WTC11 (cell line): ENCODE measurements around the gene ZNF366. TPM values are rescaled to one million over a fixed set of nuclear protein-coding genes. Genes with fewer than 3 reads are reported as not detected.

Source experiments
- ATAC-seq: fragments of 200-7000 bp; cut with Tn5 transposase; 2 replicates; pipeline ENCODE4 v1.10.0; 2021; ENCODE audit warnings: mild to moderate bottlenecking, moderate library complexity
- CTCF ChIA-PET: fragments of 300-600 bp; sonication (Branson Sonifier 250); formaldehyde crosslinking; loops from one replicate; lab custom pipeline; 2021; ENCODE audit warnings: antibody characterized with exemption; lab: Charles Lee
- POLR2A ChIA-PET: fragments of 350-600 bp; sonication (Branson Sonifier 250); formaldehyde crosslinking; loops from one replicate; lab custom pipeline; 2021; ENCODE audit warnings: antibody characterized with exemption; lab: Charles Lee
- DNase-seq: peaks from one replicate; pipeline ENCODE4 v3.0.0; 2021; ENCODE audit warnings: low spot score
- H3K27ac Mint-ChIP-seq: 2 replicates; pipeline ENCODE4 v1.8.0; 2021; ENCODE audit warnings: mixed read lengths
- H3K27me3 Mint-ChIP-seq: 2 replicates; pipeline ENCODE4 v1.8.0; 2021; ENCODE audit warnings: low read depth, mild to moderate bottlenecking, moderate library complexity, mixed read lengths
- H3K36me3 Mint-ChIP-seq: 2 replicates; pipeline ENCODE4 v1.8.0; 2021; ENCODE audit warnings: mixed read lengths
- H3K4me1 Mint-ChIP-seq: 2 replicates; pipeline ENCODE4 v1.8.0; 2022; ENCODE audit warnings: mixed read lengths
- H3K4me3 Mint-ChIP-seq: 2 replicates; pipeline ENCODE4 v1.8.0; 2021; ENCODE audit warnings: mild to moderate bottlenecking, moderate library complexity, mixed read lengths
- H3K9me3 Mint-ChIP-seq: 2 replicates; pipeline ENCODE4 v1.8.0; 2021; ENCODE audit warnings: mixed read lengths
- ATF1 ChIP-seq: sonication (generic); formaldehyde crosslinking; IDR thresholded peaks from 2 replicates; pipeline ENCODE4 v1.8.1; 2023; ENCODE audit warnings: mild to moderate bottlenecking, moderate library complexity, missing genetic modification reagents
- CREB1 ChIP-seq: sonication (generic); formaldehyde crosslinking; IDR thresholded peaks from 2 replicates; pipeline ENCODE4 v1.8.0; 2023; ENCODE audit warnings: mild to moderate bottlenecking, missing genetic modification reagents
- ELF4 ChIP-seq: sonication (generic); formaldehyde crosslinking; IDR thresholded peaks from 2 replicates; pipeline ENCODE4 v1.8.1; 2022; ENCODE audit warnings: low read depth, mild to moderate bottlenecking, moderate library complexity, missing genetic modification reagents
- ERG ChIP-seq: fragments of 250-450 bp; sonication (Bioruptor Pico); IDR thresholded peaks from 2 replicates; pipeline ENCODE4 v1.8.0; 2021; ENCODE audit warnings: mild to moderate bottlenecking
- OVOL2 ChIP-seq: fragments of 250-450 bp; sonication (Bioruptor Pico); IDR thresholded peaks from 2 replicates; pipeline ENCODE4 v1.9.0; 2021; ENCODE audit warnings: mild to moderate bottlenecking, borderline replicate concordance
- PRRX2 ChIP-seq: fragments of 250-450 bp; sonication (Bioruptor Pico); IDR thresholded peaks from 2 replicates; pipeline ENCODE4 v1.8.0; 2021; ENCODE audit warnings: mild to moderate bottlenecking
- RELA ChIP-seq: sonication (generic); formaldehyde crosslinking; IDR thresholded peaks from 2 replicates; pipeline ENCODE4 v1.8.1; 2022; ENCODE audit warnings: missing genetic modification reagents, mild to moderate bottlenecking, borderline replicate concordance
- RORB ChIP-seq: fragments of 250-450 bp; sonication (Bioruptor Pico); IDR thresholded peaks from 2 replicates; pipeline ENCODE4 v1.9.0; 2021; ENCODE audit warnings: mild to moderate bottlenecking
- TEAD1 ChIP-seq: sonication (generic); formaldehyde crosslinking; IDR thresholded peaks from 2 replicates; pipeline ENCODE4 v1.8.0; 2022; ENCODE audit warnings: mild to moderate bottlenecking, missing genetic modification reagents
- ZNF423 ChIP-seq: fragments of 250-450 bp; sonication (Bioruptor Pico); IDR thresholded peaks from 2 replicates; pipeline ENCODE4 v2.1.2; 2022; ENCODE audit warnings: mild to moderate bottlenecking, moderate library complexity
- ZSCAN18 ChIP-seq: fragments of 250-450 bp; sonication (Bioruptor Pico); IDR thresholded peaks from 2 replicates; pipeline ENCODE4 v2.1.2; 2022; ENCODE audit warnings: mild to moderate bottlenecking, moderate library complexity
- total RNA-seq: library from RNA; stranded (reverse); gene quantifications from 3 replicates; pipeline ENCODE4 v1.2.3, GENCODE V29; 2021
- TF ChIP-seq, protein P1 (sequence below): fragments of 250-450 bp; sonication (Bioruptor Pico); IDR thresholded peaks from 2 replicates; pipeline ENCODE4 v1.9.0; 2021; ENCODE audit warnings: mild to moderate bottlenecking, borderline replicate concordance
- TF ChIP-seq, protein P2 (sequence below): sonication (generic); formaldehyde crosslinking; IDR thresholded peaks from 2 replicates; pipeline ENCODE4 v1.8.1; 2023; ENCODE audit warnings: mild to moderate bottlenecking, missing genetic modification reagents, moderate library complexity
- TF ChIP-seq, protein P3 (sequence below): sonication (generic); formaldehyde crosslinking; IDR thresholded peaks from 2 replicates; pipeline ENCODE4 v1.8.1; 2022; ENCODE audit warnings: mild to moderate bottlenecking, moderate library complexity, missing genetic modification reagents
- TF ChIP-seq, protein P4 (sequence below): sonication (generic); formaldehyde crosslinking; IDR thresholded peaks from 2 replicates; pipeline ENCODE4 v1.8.0; 2023; ENCODE audit warnings: missing genetic modification reagents, mild to moderate bottlenecking, borderline replicate concordance
- TF ChIP-seq, protein P5 (sequence below): sonication (generic); formaldehyde crosslinking; IDR thresholded peaks from 2 replicates; pipeline ENCODE4 v1.8.1; 2023; ENCODE audit warnings: mild to moderate bottlenecking, missing genetic modification reagents, moderate library complexity
- TF ChIP-seq, protein P6 (sequence below): sonication (generic); formaldehyde crosslinking; IDR thresholded peaks from 2 replicates; pipeline ENCODE4 v1.8.0; 2023; ENCODE audit warnings: missing genetic modification reagents

The ZNF366 gene
- total RNA-seq, 1 experiment from 2014 or later: not detected

GRCh38 chr5:72516916-72517315 is 9.7 kb upstream of the ZNF366 start:
- DNase-seq (no peak), ATAC-seq (no peak)
- ChIA-PET CTCF (no interaction called here), POLR2A (no interaction called here)
- TF ChIP-seq PRRX2 (CRISPR knock-in tag): no peak
- TF ChIP-seq RELA (CRISPR knock-in tag): no peak
- TF ChIP-seq ELF4: no peak
- TF ChIP-seq, protein P1, sequence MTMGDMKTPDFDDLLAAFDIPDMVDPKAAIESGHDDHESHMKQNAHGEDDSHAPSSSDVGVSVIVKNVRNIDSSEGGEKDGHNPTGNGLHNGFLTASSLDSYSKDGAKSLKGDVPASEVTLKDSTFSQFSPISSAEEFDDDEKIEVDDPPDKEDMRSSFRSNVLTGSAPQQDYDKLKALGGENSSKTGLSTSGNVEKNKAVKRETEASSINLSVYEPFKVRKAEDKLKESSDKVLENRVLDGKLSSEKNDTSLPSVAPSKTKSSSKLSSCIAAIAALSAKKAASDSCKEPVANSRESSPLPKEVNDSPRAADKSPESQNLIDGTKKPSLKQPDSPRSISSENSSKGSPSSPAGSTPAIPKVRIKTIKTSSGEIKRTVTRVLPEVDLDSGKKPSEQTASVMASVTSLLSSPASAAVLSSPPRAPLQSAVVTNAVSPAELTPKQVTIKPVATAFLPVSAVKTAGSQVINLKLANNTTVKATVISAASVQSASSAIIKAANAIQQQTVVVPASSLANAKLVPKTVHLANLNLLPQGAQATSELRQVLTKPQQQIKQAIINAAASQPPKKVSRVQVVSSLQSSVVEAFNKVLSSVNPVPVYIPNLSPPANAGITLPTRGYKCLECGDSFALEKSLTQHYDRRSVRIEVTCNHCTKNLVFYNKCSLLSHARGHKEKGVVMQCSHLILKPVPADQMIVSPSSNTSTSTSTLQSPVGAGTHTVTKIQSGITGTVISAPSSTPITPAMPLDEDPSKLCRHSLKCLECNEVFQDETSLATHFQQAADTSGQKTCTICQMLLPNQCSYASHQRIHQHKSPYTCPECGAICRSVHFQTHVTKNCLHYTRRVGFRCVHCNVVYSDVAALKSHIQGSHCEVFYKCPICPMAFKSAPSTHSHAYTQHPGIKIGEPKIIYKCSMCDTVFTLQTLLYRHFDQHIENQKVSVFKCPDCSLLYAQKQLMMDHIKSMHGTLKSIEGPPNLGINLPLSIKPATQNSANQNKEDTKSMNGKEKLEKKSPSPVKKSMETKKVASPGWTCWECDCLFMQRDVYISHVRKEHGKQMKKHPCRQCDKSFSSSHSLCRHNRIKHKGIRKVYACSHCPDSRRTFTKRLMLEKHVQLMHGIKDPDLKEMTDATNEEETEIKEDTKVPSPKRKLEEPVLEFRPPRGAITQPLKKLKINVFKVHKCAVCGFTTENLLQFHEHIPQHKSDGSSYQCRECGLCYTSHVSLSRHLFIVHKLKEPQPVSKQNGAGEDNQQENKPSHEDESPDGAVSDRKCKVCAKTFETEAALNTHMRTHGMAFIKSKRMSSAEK: no peak
- no peak for TF ChIP-seq CREB1 (CRISPR knock-in tag)
- no peak for TF ChIP-seq TEAD1
- TF ChIP-seq, protein P2, sequence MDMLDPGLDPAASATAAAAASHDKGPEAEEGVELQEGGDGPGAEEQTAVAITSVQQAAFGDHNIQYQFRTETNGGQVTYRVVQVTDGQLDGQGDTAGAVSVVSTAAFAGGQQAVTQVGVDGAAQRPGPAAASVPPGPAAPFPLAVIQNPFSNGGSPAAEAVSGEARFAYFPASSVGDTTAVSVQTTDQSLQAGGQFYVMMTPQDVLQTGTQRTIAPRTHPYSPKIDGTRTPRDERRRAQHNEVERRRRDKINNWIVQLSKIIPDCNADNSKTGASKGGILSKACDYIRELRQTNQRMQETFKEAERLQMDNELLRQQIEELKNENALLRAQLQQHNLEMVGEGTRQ: no peak
- TF ChIP-seq, protein P3, sequence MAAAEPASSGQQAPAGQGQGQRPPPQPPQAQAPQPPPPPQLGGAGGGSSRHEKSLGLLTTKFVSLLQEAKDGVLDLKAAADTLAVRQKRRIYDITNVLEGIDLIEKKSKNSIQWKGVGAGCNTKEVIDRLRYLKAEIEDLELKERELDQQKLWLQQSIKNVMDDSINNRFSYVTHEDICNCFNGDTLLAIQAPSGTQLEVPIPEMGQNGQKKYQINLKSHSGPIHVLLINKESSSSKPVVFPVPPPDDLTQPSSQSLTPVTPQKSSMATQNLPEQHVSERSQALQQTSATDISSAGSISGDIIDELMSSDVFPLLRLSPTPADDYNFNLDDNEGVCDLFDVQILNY (CRISPR knock-in tag): no peak
- TF ChIP-seq, protein P4, sequence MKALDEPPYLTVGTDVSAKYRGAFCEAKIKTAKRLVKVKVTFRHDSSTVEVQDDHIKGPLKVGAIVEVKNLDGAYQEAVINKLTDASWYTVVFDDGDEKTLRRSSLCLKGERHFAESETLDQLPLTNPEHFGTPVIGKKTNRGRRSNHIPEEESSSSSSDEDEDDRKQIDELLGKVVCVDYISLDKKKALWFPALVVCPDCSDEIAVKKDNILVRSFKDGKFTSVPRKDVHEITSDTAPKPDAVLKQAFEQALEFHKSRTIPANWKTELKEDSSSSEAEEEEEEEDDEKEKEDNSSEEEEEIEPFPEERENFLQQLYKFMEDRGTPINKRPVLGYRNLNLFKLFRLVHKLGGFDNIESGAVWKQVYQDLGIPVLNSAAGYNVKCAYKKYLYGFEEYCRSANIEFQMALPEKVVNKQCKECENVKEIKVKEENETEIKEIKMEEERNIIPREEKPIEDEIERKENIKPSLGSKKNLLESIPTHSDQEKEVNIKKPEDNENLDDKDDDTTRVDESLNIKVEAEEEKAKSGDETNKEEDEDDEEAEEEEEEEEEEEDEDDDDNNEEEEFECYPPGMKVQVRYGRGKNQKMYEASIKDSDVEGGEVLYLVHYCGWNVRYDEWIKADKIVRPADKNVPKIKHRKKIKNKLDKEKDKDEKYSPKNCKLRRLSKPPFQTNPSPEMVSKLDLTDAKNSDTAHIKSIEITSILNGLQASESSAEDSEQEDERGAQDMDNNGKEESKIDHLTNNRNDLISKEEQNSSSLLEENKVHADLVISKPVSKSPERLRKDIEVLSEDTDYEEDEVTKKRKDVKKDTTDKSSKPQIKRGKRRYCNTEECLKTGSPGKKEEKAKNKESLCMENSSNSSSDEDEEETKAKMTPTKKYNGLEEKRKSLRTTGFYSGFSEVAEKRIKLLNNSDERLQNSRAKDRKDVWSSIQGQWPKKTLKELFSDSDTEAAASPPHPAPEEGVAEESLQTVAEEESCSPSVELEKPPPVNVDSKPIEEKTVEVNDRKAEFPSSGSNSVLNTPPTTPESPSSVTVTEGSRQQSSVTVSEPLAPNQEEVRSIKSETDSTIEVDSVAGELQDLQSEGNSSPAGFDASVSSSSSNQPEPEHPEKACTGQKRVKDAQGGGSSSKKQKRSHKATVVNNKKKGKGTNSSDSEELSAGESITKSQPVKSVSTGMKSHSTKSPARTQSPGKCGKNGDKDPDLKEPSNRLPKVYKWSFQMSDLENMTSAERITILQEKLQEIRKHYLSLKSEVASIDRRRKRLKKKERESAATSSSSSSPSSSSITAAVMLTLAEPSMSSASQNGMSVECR (CRISPR knock-in tag): no peak
- no peak for TF ChIP-seq OVOL2 (CRISPR knock-in tag)
- Mint-ChIP-seq H3K36me3 (no peaks in the 10 kb centered on the region), H3K4me1 (peaks cover 25% of the 10 kb centered on the region), H3K9me3 (peaks cover 7% of the 10 kb centered on the region), H3K4me3 (no peak overlapping the region), H3K27ac (no peak overlapping the region), H3K27me3 (no peaks in the 10 kb centered on the region)

- Mint-ChIP-seq H3K36me3 (no peaks in the 10 kb centered on the region), H3K4me3 (no peak overlapping the region), H3K4me1 (peaks cover 35% of the 10 kb centered on the region), H3K27me3 (no peaks in the 10 kb centered on the region), H3K27ac (no peak overlapping the region), H3K9me3 (peaks cover 4% of the 10 kb centered on the region)
- no peak for ATAC-seq
- DNase-seq: no peak
- ChIA-PET CTCF (interaction anchor here (0.6 kb wide), 1 partner anchor 316 kb away, joined by 3 read pairs; no protein-coding TSS in a partner anchor), POLR2A (no interaction called here)
- TF ChIP-seq ZNF423: no peak
- TF ChIP-seq ZSCAN18 (CRISPR knock-in tag): no peak
- TF ChIP-seq, protein P5, sequence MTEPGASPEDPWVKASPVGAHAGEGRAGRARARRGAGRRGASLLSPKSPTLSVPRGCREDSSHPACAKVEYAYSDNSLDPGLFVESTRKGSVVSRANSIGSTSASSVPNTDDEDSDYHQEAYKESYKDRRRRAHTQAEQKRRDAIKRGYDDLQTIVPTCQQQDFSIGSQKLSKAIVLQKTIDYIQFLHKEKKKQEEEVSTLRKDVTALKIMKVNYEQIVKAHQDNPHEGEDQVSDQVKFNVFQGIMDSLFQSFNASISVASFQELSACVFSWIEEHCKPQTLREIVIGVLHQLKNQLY (CRISPR knock-in tag): no peak
- TF ChIP-seq, protein P6, sequence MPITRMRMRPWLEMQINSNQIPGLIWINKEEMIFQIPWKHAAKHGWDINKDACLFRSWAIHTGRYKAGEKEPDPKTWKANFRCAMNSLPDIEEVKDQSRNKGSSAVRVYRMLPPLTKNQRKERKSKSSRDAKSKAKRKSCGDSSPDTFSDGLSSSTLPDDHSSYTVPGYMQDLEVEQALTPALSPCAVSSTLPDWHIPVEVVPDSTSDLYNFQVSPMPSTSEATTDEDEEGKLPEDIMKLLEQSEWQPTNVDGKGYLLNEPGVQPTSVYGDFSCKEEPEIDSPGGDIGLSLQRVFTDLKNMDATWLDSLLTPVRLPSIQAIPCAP (CRISPR knock-in tag): no peak
- no peak for TF ChIP-seq ERG (CRISPR knock-in tag)
- no peak for TF ChIP-seq RORB (CRISPR knock-in tag)
- TF ChIP-seq ATF1 (CRISPR knock-in tag): no peak
Measured at GRCh38 chr5:72515211-72515610, 8.0 kb upstream of the ZNF366 start.
